Measurements from ENCODE around the gene DPY30.
A peak's percentile ranks its signal among the peaks of the same experiment; 100 is the strongest.
"Not testable (repeated sequence)": the region's sequence is repeated elsewhere in the genome, so short reads cannot be mapped to it uniquely, and the experiment has no call there.

DPY30 gene

GRCh38 chr2:32039447-32040219 lies at the start of gene DPY30:
TSS of gene DPY30 (minus strand) at chr2:32039805. CDS start at chr2:32039456, 349 bp downstream.
- peak; percentile 93 for DNase-seq
- in situ Hi-C loops (cut with MboI; ENCODE audit: low pct_unique_long_range_greater_than_20kb, low sequenced_read_pairs) = no loop called here

- no peak for DNase-seq
- in situ Hi-C loops (cut with MboI; ENCODE audit: low pct_unique_long_range_greater_than_20kb, low sequenced_read_pairs) = no loop called here
Observed at GRCh38 chr2:32074134-32074506, 34.5 kb upstream of the DPY30 start.

GRCh38 chr2:32067549-32067948 lies 27.9 kb upstream of the DPY30 start:
- no peak for DNase-seq
- in situ Hi-C loops (cut with MboI; ENCODE audit: low pct_unique_long_range_greater_than_20kb, low sequenced_read_pairs) = no loop called here

GRCh38 chr2:32064713-32065112 lies 25.1 kb upstream of the DPY30 start:
- in situ Hi-C loops (cut with MboI; ENCODE audit: low pct_unique_long_range_greater_than_20kb, low sequenced_read_pairs) = no loop called here
- DNase-seq = peak; percentile 2

GRCh38 chr2:32064021-32064601 lies 24.5 kb upstream of the DPY30 start:
- in situ Hi-C loops (cut with MboI; ENCODE audit: low pct_unique_long_range_greater_than_20kb, low sequenced_read_pairs) = no loop called here

GRCh38 chr2:32063310-32064020 lies 23.9 kb upstream of the DPY30 start, which contains the start of gene SPAST:
TSS of gene SPAST (plus strand) at chr2:32063556. CDS start at chr2:32063832, 276 bp downstream.
- in situ Hi-C loops (cut with MboI; ENCODE audit: low pct_unique_long_range_greater_than_20kb, low sequenced_read_pairs) = no loop called here
- DNase-seq = peak; percentile 99

More at GRCh38 chr2:32064021-32064601, 24.5 kb upstream of the DPY30 start:
- peak; percentile 37 for DNase-seq

GRCh38 chr2:32061973-32062861 lies 22.6 kb upstream of the DPY30 start:
- peak; percentile 57 for DNase-seq
- in situ Hi-C loops (cut with MboI; ENCODE audit: low pct_unique_long_range_greater_than_20kb, low sequenced_read_pairs) = no loop called here

GRCh38 chr2:32061430-32061829 lies 21.8 kb upstream of the DPY30 start:
- in situ Hi-C loops (cut with MboI; ENCODE audit: low pct_unique_long_range_greater_than_20kb, low sequenced_read_pairs) = no loop called here
- no peak for DNase-seq

GRCh38 chr2:32060266-32060665 lies 20.7 kb upstream of the DPY30 start:
- in situ Hi-C loops (cut with MboI; ENCODE audit: low pct_unique_long_range_greater_than_20kb, low sequenced_read_pairs) = no loop called here
- DNase-seq = no peak

- no peak for DNase-seq
- in situ Hi-C loops (cut with MboI; ENCODE audit: low pct_unique_long_range_greater_than_20kb, low sequenced_read_pairs) = no loop called here
Observed at GRCh38 chr2:32058130-32058529, 18.5 kb upstream of the DPY30 start.

- not testable (repeated sequence) for DNase-seq
Observed at GRCh38 chr2:32054583-32054982, 15.0 kb upstream of the DPY30 start.

GRCh38 chr2:32051836-32052439 lies 12.3 kb upstream of the DPY30 start:
- DNase-seq = no peak
- in situ Hi-C loops (cut with MboI; ENCODE audit: low pct_unique_long_range_greater_than_20kb, low sequenced_read_pairs) = no loop called here

More at GRCh38 chr2:32054583-32054982, 15.0 kb upstream of the DPY30 start:
- in situ Hi-C loops (cut with MboI; ENCODE audit: low pct_unique_long_range_greater_than_20kb, low sequenced_read_pairs) = not testable (repeated sequence)

GRCh38 chr2:32043561-32043960 lies 4.0 kb upstream of the DPY30 start:
- in situ Hi-C loops (cut with MboI; ENCODE audit: low pct_unique_long_range_greater_than_20kb, low sequenced_read_pairs) = no loop called here
- no peak for DNase-seq

- DNase-seq; in situ Hi-C loops (cut with MboI; ENCODE audit: low pct_unique_long_range_greater_than_20kb, low sequenced_read_pairs): not testable (repeated sequence)
Observed at GRCh38 chr2:32034198-32034887, 5.3 kb downstream of the DPY30 start.

GRCh38 chr2:32018789-32019482 lies 20.7 kb downstream of the DPY30 start:
- DNase-seq; in situ Hi-C loops (cut with MboI; ENCODE audit: low pct_unique_long_range_greater_than_20kb, low sequenced_read_pairs): not testable (repeated sequence)

GRCh38 chr2:32012872-32013271 lies 26.7 kb downstream of the DPY30 start:
- in situ Hi-C loops (cut with MboI; ENCODE audit: low pct_unique_long_range_greater_than_20kb, low sequenced_read_pairs) = no loop called here

GRCh38 chr2:32011485-32011960 lies 28.1 kb downstream of the DPY30 start:
- in situ Hi-C loops (cut with MboI; ENCODE audit: low pct_unique_long_range_greater_than_20kb, low sequenced_read_pairs) = no loop called here
- no peak for DNase-seq

More at GRCh38 chr2:32012872-32013271, 26.7 kb downstream of the DPY30 start:
- no peak for DNase-seq
